HepG2 (cell line): ENCODE results near the gene KRT84. TPM values are rescaled to one million over a fixed set of nuclear protein-coding genes. Genes with fewer than 3 reads are reported as not detected.
A peak's percentile ranks its signal among the peaks of the same experiment; 100 is the strongest.

Experiments used
- ATAC-seq: fragments of 200-7000 bp; cut with Tn5 transposase; 3 replicates; pipeline ENCODE4 v1.9.1; 2020; ENCODE audit warnings: mild to moderate bottlenecking, moderate library complexity
- BruUV-seq: library from RNA; stranded (reverse); fragments of 400-500 nt; replicated peaks from 2 replicates; lab custom pipeline; 2021; lab: Mats Ljungman, UMichigan
- CTCF ChIA-PET: fragments of 300-600 bp; formaldehyde crosslinking; extraction: SDS; loops from one replicate; lab custom pipeline; 2021; ENCODE audit warnings: low total read pairs, inconsistent platforms, low intra/inter-chr PET ratio; lab: Yijun Ruan, JAX
- POLR2A ChIA-PET: fragments of 350-600 bp; sonication (Branson Sonifier 250); formaldehyde crosslinking; loops from one replicate; lab custom pipeline; 2020; ENCODE audit warnings: antibody characterized with exemption, inconsistent platforms; lab: Yijun Ruan, JAX
- DNase-seq: peaks from one replicate; pipeline ENCODE4 v3.0.0-alpha.2; 2015; ENCODE audit warnings: low spot score
- FAIRE-seq: peaks from 3 replicates; lab custom pipeline; 2011; peaks lifted over from hg19 to GRCh38; lab: Jason Lieb, UNC
- H2AFZ ChIP-seq: one replicate; pipeline ENCODE4 v1.6.1; 2011; ENCODE audit warnings: low read length, inconsistent platforms
- H3K27ac ChIP-seq: fragments of 300-600 bp; 3 replicates; pipeline ENCODE4 v1.8.0; 2011; ENCODE audit warnings: mixed run types, mild to moderate bottlenecking, mixed read lengths, low read length, inconsistent platforms; ENCODE audit not compliant: insufficient read depth; ENCODE audit errors: extremely low read length
- H3K27me3 ChIP-seq, 2 experiments: fragments of 200-600 bp in 1 of 2; 2 replicates in 1 of 2; 3 replicates in 1 of 2; pipeline versions ENCODE4 v1.6.0 to v1.8.0; 2011; ENCODE audit warnings: low read length in 2 of 2, mild to moderate bottlenecking in 2 of 2, moderate library complexity in 2 of 2, inconsistent platforms in 1 of 2; ENCODE audit not compliant: insufficient read depth in 2 of 2, control insufficient read depth in 1 of 2
- H3K36me3 ChIP-seq, 2 experiments: fragments of 200-600 bp in 1 of 2; replicated peaks in 1 of 2; 2 replicates in 1 of 2; 3 replicates in 1 of 2; pipeline versions ENCODE4 v1.5.1 to v1.8.0; 2011; ENCODE audit warnings: low read length in 2 of 2, inconsistent platforms in 1 of 2; ENCODE audit not compliant: insufficient read depth in 2 of 2, control insufficient read depth in 1 of 2
- H3K4me1 ChIP-seq: 2 replicates; pipeline ENCODE4 v1.5.1; 2012; ENCODE audit warnings: low read length, inconsistent platforms; ENCODE audit not compliant: insufficient read depth
- H3K4me2 ChIP-seq: 2 replicates; pipeline ENCODE4 v1.6.0; 2011; ENCODE audit warnings: low read depth, low read length, inconsistent platforms
- H3K4me3 ChIP-seq, 3 experiments: fragments of 200-600 bp in 1 of 3; sonication (generic), shearing (Covaris generic) in 1 of 3; replicated peaks in 1 of 3; 2 replicates each; pipeline ENCODE4 v1.5.1; 2011 to 2016; ENCODE audit warnings: low read length in 3 of 3, inconsistent platforms in 2 of 3, low read depth in 2 of 3, mild to moderate bottlenecking in 2 of 3, control low read depth in 1 of 3, mixed read lengths in 1 of 3; ENCODE audit not compliant: insufficient read depth in 1 of 3
- H3K79me2 ChIP-seq: one replicate; pipeline ENCODE4 v1.6.1; 2011; ENCODE audit warnings: low read length, inconsistent platforms; ENCODE audit not compliant: insufficient read depth
- H3K9ac ChIP-seq: 2 replicates; pipeline ENCODE4 v1.6.0; 2011; ENCODE audit warnings: mild to moderate bottlenecking, low read depth, low read length, inconsistent platforms; ENCODE audit not compliant: insufficient read depth
- H3K9me3 ChIP-seq: 2 replicates; pipeline ENCODE4 v1.5.1; 2012; ENCODE audit warnings: mild to moderate bottlenecking, low read length
- H4K20me1 ChIP-seq: 2 replicates; pipeline ENCODE4 v1.6.0; 2011; ENCODE audit warnings: inconsistent platforms, mild to moderate bottlenecking, low read length, moderate library complexity; ENCODE audit not compliant: insufficient read depth
- AGO2 ChIP-seq: fragments of 200-400 bp; formaldehyde crosslinking; optimal IDR thresholded peaks from 2 replicates; pipeline ENCODE3; 2017; ENCODE audit warnings: mild to moderate bottlenecking, low read depth, low read length, moderate library complexity
- RORA ChIP-seq: sonication (generic); formaldehyde crosslinking; IDR thresholded peaks from 2 replicates; pipeline ENCODE4 v1.5.0; 2020; ENCODE audit warnings: mild to moderate bottlenecking, missing genetic modification reagents, moderate library complexity
- ZBTB38 ChIP-seq: sonication (generic); formaldehyde crosslinking; IDR thresholded peaks from 2 replicates; pipeline ENCODE4 v1.5.1; 2020; ENCODE audit warnings: mild to moderate bottlenecking, missing genetic modification reagents
- WGBS: methylation state at CpG from one replicate; pipeline ENCODE4 v1.1.6; 2017; ENCODE audit warnings: low lambda C conversion rate; 5-methylcytosine and 5-hydroxymethylcytosine counted together
- in situ Hi-C: cut with HindIII; loops from 2 replicates; pipeline ENCODE4 v1.10.0; 2017; ENCODE audit warnings: low pct_unique_long_range_greater_than_20kb; ENCODE audit not compliant: extremely low pct_ligation_motif_present
- intact Hi-C: fragments of 100-400 bp; cut with micrococcal nuclease; formaldehyde crosslinking; loops from one replicate; pipeline ENCODE4 v1.10.0; 2022; ENCODE audit not compliant: unreplicated experiment
- polyA plus RNA-seq, 8 experiments: library from polyadenylated mRNA; depleted of rRNA in 3 of 8; stranded (reverse) in 7 of 8; unstranded in 1 of 8; fragments of >200 nt; fragmentation: Illumina TruSeq in 4 of 8; extraction: Trizol in 4 of 8; gene quantifications; 2 replicates each; pipeline versions ENCODE4 v1.2.1 to v1.2.3, GENCODE V29; 2011 to 2016; ENCODE audit warnings: low read depth in 4 of 8, missing spikeins in 1 of 8, mixed read lengths in 1 of 8; ENCODE audit not compliant: insufficient read depth in 1 of 8
- total RNA-seq, 5 experiments: library from RNA; depleted of rRNA; stranded (reverse); fragments of >200 nt; fragmentation: Illumina TruSeq; extraction: Trizol; gene quantifications; 2 replicates each; pipeline ENCODE4 v1.2.3, GENCODE V29; 2016; ENCODE audit warnings: low read depth in 1 of 5
- TF ChIP-seq, protein P1 (sequence below): sonication (generic); formaldehyde crosslinking; conservative IDR thresholded peaks from 2 replicates; pipeline ENCODE4 v1.4.0; 2020; ENCODE audit warnings: missing genetic modification reagents
- TF ChIP-seq, protein P2 (sequence below): fragments of 450-650 bp; IDR thresholded peaks from 2 replicates; pipeline ENCODE4 v1.6.1; 2016

KRT84 gene
- total and polyA plus RNA-seq, 2 of the 13 experiments (the other 11 are each of a cell fraction or from before 2014, with no cell fraction given), result not detected

DNA sequence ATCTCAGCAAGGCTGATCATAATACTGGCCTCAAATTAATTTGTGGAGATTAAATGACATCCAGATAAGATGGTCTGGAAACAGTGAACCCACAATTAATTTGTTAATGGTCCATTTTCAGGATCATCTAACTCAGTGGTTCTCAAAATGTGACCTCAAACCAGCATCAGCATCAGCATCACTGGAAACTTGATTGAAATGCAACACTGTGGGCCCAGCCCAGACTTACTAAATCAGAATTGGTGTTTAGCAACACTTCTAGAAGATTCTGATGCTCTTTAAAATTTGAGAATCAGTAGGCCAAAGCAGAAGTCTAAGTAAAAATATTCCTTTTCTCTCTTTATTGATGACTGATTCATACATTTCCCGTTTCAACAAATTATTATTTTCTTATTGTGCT is 31.3 kb upstream of the KRT84 start (continued):
- TF ChIP-seq, protein P1, sequence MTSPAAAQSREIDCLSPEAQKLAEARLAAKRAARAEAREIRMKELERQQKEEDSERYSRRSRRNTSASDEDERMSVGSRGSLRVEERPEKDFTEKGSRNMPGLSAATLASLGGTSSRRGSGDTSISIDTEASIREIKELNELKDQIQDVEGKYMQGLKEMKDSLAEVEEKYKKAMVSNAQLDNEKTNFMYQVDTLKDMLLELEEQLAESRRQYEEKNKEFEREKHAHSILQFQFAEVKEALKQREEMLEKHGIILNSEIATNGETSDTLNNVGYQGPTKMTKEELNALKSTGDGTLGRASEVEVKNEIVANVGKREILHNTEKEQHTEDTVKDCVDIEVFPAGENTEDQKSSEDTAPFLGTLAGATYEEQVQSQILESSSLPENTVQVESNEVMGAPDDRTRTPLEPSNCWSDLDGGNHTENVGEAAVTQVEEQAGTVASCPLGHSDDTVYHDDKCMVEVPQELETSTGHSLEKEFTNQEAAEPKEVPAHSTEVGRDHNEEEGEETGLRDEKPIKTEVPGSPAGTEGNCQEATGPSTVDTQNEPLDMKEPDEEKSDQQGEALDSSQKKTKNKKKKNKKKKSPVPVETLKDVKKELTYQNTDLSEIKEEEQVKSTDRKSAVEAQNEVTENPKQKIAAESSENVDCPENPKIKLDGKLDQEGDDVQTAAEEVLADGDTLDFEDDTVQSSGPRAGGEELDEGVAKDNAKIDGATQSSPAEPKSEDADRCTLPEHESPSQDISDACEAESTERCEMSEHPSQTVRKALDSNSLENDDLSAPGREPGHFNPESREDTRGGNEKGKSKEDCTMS (CRISPR knock-in tag), result no peak

DNA sequence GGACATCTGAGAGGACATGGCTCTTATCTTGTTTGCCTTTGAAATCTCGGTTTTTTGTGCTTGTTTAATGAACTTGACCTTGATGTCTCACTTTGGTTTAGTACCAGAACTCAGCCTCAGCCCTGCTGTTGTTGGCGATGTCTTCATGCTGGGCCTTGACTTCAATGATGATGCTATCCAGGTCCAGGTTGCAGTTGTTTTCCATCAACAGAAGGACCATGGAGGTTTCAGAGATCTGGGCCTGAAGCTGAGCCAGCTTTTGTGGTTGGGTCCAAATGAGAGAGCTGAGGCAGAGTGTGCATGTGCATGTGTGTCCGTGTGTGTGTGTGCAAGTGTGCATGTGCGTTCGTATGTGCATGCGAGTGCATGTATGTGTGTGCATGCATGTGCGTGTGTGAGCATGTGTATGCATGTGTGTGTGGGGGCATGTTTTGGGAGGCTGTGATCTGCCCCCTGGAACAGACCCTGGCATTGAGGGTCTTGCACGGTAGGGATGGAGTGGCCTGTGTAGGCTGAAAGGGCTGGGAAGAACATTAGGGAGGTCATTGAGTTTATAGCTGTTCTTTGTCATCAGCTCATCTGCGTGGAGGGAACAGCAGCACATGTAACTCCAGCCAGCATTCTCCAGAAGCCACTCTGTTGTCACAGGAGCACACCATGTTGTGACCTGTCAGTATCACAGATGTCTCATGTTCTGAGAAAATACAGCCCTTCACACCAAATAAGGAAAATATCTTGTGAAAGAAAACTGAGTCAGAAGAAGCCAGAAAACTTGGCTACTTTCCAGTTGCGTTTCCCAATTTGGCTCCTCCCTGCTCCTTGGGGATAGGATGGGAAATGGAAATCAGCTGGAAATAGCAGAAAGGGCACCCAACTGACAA is 30.7 kb upstream of the KRT84 start:
- BruUV-seq, result no TSS peak
- H3K27me3 ChIP-seq, result no peaks in the 10 kb centered on the region; a peak in 1 of 5 replicates
- no peaks in the 10 kb centered on the region for H4K20me1 ChIP-seq
- DNase-seq (no peak), ATAC-seq (no peak), FAIRE-seq (no peak)
- no peaks in the 10 kb centered on the region for H3K9me3 ChIP-seq
- H3K4me1 ChIP-seq, result no peaks in the 10 kb centered on the region
- WGBS, result 43% methylated on average over 10 of the region's 10 CpGs
- H3K9ac ChIP-seq, result no peak overlapping the region
- no peak overlapping the region for H3K4me3 ChIP-seq
- intact Hi-C loops, result loop anchor here (1.0 kb wide), 1 partner anchor 24 kb away; no protein-coding TSS in a partner anchor
- H3K4me2 ChIP-seq, result no peak overlapping the region
- ChIA-PET CTCF (no interaction called here), POLR2A (no interaction called here)
- no peaks in the 10 kb centered on the region for H3K79me2 ChIP-seq
- TF ChIP-seq AGO2 (no peak), RORA (CRISPR knock-in tag) (no peak), ZBTB38 (CRISPR knock-in tag) (no peak)
- TF ChIP-seq, protein P2, sequence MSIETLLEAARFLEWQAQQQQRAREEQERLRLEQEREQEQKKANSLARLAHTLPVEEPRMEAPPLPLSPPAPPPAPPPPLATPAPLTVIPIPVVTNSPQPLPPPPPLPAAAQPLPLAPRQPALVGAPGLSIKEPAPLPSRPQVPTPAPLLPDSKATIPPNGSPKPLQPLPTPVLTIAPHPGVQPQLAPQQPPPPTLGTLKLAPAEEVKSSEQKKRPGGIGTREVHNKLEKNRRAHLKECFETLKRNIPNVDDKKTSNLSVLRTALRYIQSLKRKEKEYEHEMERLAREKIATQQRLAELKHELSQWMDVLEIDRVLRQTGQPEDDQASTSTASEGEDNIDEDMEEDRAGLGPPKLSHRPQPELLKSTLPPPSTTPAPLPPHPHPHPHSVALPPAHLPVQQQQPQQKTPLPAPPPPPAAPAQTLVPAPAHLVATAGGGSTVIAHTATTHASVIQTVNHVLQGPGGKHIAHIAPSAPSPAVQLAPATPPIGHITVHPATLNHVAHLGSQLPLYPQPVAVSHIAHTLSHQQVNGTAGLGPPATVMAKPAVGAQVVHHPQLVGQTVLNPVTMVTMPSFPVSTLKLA, result peak; percentile 90
- in situ Hi-C loops, result no loop called here
- H2AFZ ChIP-seq, result no peak overlapping the region
- H3K36me3 ChIP-seq, result no peaks in the 10 kb centered on the region
- no peak overlapping the region for H3K27ac ChIP-seq
